Thyroid gland (tissue), 4 donors: ENCODE data around the gene SHQ1. TPM values are rescaled to one million over a fixed set of nuclear protein-coding genes. Genes with fewer than 3 reads are reported as not detected.

Source experiments
- DNase-seq, 2 donors: peaks; one replicate each; pipeline ENCODE4 v3.0.0-alpha.2; 2019
- H3K27ac ChIP-seq, 3 donors: fragments of 200-600 bp; sonication (generic); 1 replicate in 2 of 3; 2 replicates in 1 of 3; pipeline ENCODE4 v1.5.1; 2016 to 2019; ENCODE audit warnings: mild to moderate bottlenecking in 1 of 3, moderate library complexity in 1 of 3
- H3K27me3 ChIP-seq: fragments of 200-600 bp; sonication (generic); one replicate; pipeline ENCODE4 v1.5.1; 2019
- H3K36me3 ChIP-seq, 2 donors: fragments of 200-600 bp; sonication (generic); one replicate each; pipeline ENCODE4 v1.5.1; 2016 to 2019
- H3K4me1 ChIP-seq, 2 donors: fragments of 200-600 bp; sonication (generic); one replicate each; pipeline ENCODE4 v1.5.1; 2017 to 2019
- H3K4me3 ChIP-seq, 3 donors: fragments of 200-600 bp; sonication (generic); replicated peaks in 1 of 3; 1 replicate in 2 of 3; 2 replicates in 1 of 3; pipeline ENCODE4 v1.5.1; 2016; ENCODE audit warnings: mild to moderate bottlenecking in 1 of 3
- H3K9me3 ChIP-seq: fragments of 200-600 bp; sonication (generic); one replicate; pipeline ENCODE4 v1.5.1; 2017
- POLR2A ChIP-seq, 2 donors: fragments of 450-650 bp; IDR thresholded peaks; one replicate each; pipeline ENCODE4 v1.6.1; 2017; ENCODE audit warnings: antibody characterized with exemption in 2 of 2, mild to moderate bottlenecking in 2 of 2, moderate library complexity in 1 of 2
- WGBS, 2 donors: methylation state at CpG; one replicate each; pipeline ENCODE4 v1.1.5; 2017; 5-methylcytosine and 5-hydroxymethylcytosine counted together
- intact Hi-C: fragments of 100-400 bp; cut with DNase I; formaldehyde crosslinking; loops from one replicate; pipeline ENCODE4 v1.15.1; 2023
- total RNA-seq, 4 donors: library from RNA; depleted of rRNA; stranded (reverse); fragments of >200 nt; gene quantifications; one replicate each; pipeline ENCODE4 v1.2.3, GENCODE V29; 2016
- TF ChIP-seq, protein P1 (sequence below), 6 experiments: fragments of 200-600 bp in 3 of 6; fragments of 450-650 bp in 3 of 6; sonication (generic) in 3 of 6; IDR thresholded peaks; one replicate each; pipeline ENCODE4 v1.5.1; 2016 to 2019; ENCODE audit warnings: antibody characterized with exemption in 6 of 6, mild to moderate bottlenecking in 2 of 6, inconsistent platforms in 1 of 6, moderate library complexity in 1 of 6

Gene SHQ1
- total RNA-seq, 4 donors from 2014 or later: 17.7 to 33.7 (median 26.3) TPM

DNA sequence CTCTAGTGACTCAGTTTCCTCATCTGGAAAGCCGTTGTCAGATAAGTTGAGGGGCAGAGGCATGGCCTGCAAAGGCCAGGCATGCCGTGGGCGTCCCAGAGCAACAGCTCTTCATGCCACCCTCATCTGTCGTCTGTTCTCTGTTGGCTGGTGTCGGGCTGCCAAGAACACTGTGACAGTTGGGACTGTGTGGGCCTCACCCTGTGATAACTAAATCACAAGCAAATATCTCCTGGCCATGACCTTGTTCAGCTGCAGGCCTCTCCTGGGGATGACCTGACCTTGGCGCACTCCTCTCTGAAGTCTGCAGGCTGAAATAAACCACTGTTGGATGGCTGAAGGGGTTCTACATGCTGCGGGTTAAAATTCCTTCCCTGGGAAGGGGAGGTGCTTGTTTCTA lies 145.9 kb downstream of the SHQ1 start:
- no peaks in the 10 kb centered on the region for H3K36me3 ChIP-seq
- DNase-seq: no peak
- WGBS, 2 donors: 92 to 93% methylated on average over 7 of the region's 7 CpGs

DNA sequence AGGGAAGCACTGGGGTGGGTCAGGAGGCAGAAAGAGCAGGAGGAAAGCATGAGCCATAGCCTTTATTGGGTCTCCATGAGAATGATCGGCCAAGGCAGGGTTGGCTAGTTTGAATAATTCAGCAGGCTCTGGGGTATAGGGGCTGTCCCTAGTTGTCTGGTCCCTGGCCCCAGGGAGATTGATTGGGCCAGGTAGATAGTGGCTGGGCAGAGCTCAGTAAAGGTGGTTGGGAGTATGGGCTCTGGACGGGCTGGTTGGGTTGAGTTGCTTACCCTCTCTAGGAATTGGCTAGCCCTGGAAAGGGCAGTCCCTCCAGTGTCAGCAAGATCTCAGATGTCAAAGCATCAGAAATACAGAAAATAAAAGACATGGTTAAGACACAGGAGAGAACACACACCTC lies 148.1 kb downstream of the SHQ1 start:
- Histone ChIP-seq H3K27ac (no peak overlapping the region), H3K36me3 (no peaks in the 10 kb centered on the region), H3K4me1 (no peaks in the 10 kb centered on the region), H3K4me3 (no peak overlapping the region), H3K27me3 (no peaks in the 10 kb centered on the region), H3K9me3 (no peaks in the 10 kb centered on the region)
- intact Hi-C loops: no loop called here
- WGBS, 2 donors: 89 to 92% methylated on average over 2 of the region's 2 CpGs
- TF ChIP-seq POLR2A (IDR thresholded peaks at IDR 0.05): no peak
- TF ChIP-seq, protein P1, sequence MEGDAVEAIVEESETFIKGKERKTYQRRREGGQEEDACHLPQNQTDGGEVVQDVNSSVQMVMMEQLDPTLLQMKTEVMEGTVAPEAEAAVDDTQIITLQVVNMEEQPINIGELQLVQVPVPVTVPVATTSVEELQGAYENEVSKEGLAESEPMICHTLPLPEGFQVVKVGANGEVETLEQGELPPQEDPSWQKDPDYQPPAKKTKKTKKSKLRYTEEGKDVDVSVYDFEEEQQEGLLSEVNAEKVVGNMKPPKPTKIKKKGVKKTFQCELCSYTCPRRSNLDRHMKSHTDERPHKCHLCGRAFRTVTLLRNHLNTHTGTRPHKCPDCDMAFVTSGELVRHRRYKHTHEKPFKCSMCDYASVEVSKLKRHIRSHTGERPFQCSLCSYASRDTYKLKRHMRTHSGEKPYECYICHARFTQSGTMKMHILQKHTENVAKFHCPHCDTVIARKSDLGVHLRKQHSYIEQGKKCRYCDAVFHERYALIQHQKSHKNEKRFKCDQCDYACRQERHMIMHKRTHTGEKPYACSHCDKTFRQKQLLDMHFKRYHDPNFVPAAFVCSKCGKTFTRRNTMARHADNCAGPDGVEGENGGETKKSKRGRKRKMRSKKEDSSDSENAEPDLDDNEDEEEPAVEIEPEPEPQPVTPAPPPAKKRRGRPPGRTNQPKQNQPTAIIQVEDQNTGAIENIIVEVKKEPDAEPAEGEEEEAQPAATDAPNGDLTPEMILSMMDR (IDR thresholded peaks at IDR 0.05): no peak
- no peak for DNase-seq

More for the DNA sequence above, 145.9 kb downstream of the SHQ1 start:
- H3K27ac ChIP-seq: no peak overlapping the region
- no peaks in the 10 kb centered on the region for H3K9me3 ChIP-seq
- TF ChIP-seq POLR2A (IDR thresholded peaks at IDR 0.05): no peak
- TF ChIP-seq, protein P1 (IDR thresholded peaks at IDR 0.05): no peak
- H3K4me1 ChIP-seq: no peaks in the 10 kb centered on the region
- intact Hi-C loops: no loop called here
- no peak overlapping the region for H3K4me3 ChIP-seq
- H3K27me3 ChIP-seq: no peaks in the 10 kb centered on the region

DNA sequence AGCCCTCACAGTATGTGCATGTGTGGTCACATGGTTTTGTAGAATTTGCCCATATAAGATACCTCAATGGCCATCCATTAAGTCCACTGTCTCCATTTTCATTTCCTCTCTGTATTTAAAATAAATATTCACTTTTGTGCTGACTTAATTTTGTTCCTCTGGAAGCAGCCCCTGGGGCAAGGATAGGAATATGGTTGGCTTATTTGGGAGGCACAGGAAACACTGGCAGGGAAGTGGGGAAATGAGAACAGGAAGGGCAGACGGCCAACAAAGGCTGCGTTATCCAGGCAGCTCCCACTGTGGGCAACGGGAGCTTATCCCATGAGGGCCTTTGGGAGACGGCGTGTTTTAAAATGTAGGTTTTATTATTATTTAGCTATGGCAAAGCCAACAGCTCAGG lies 148.6 kb downstream of the SHQ1 start:
- Histone ChIP-seq H3K9me3 (no peaks in the 10 kb centered on the region), H3K36me3 (no peaks in the 10 kb centered on the region), H3K27me3 (no peaks in the 10 kb centered on the region), H3K27ac (no peak overlapping the region), H3K4me1 (no peaks in the 10 kb centered on the region), H3K4me3 (no peak overlapping the region)
- DNase-seq: peak in 1 of 2 donors; percentile 4
- 63 to 68% methylated on average over 5 of the region's 5 CpGs for WGBS, 2 donors
- intact Hi-C loops: no loop called here
- TF ChIP-seq POLR2A (IDR thresholded peaks at IDR 0.05): no peak
- TF ChIP-seq, protein P1 (IDR thresholded peaks at IDR 0.05): no peak

Other genes starting within 250 kb of the SHQ1 start
- gene GXYLT2, start 39.6 kb upstream of the SHQ1 start, total RNA-seq: 10 to 100 TPM; 16.2 to 23.6 (median 19.6) TPM
- gene PPP4R2, start 148.4 kb upstream of the SHQ1 start, total RNA-seq: 10 to 100 TPM; 51.5 to 71.3 (median 66.0) TPM
- gene EBLN2, start 213.2 kb upstream of the SHQ1 start, total RNA-seq: 10 to 100 TPM in 2 of 4 donors, 1 to 10 TPM in 2; 8.5 to 12.7 (median 9.8) TPM